H1 (cell line): ENCODE measurements around the gene CNDP1. TPM values are rescaled to one million over a fixed set of nuclear protein-coding genes. Genes with fewer than 3 reads are reported as not detected.

Experiments
- BRCA1 ChIP-seq: IDR thresholded peaks from 2 replicates; pipeline ENCODE4 v1.6.1; 2012; ENCODE audit warnings: low read depth, low read length, improper control_type of control experiment
- CEBPB ChIP-seq: IDR thresholded peaks from 2 replicates; pipeline ENCODE4 v1.6.1; 2012; ENCODE audit warnings: low read depth, low read length
- EZH2 ChIP-seq: fragments of 200-600 bp; sonication (generic); IDR thresholded peaks from 2 replicates; pipeline ENCODE4 v1.7.1; 2012; ENCODE audit warnings: low read depth, mild to moderate bottlenecking, moderate library complexity, low read length, inconsistent platforms; ENCODE audit not compliant: severe bottlenecking
- JUN ChIP-seq: IDR thresholded peaks from 2 replicates; pipeline ENCODE4 v1.6.1; 2011; ENCODE audit warnings: low read depth, mild to moderate bottlenecking, improper control_type of control experiment, low read length
- SIX5 ChIP-seq: IDR thresholded peaks from 2 replicates; pipeline ENCODE4 v1.6.1; 2011; ENCODE audit warnings: mild to moderate bottlenecking, low read depth, low read length
- YY1 ChIP-seq: IDR thresholded peaks from 2 replicates; pipeline ENCODE4 v1.6.1; 2011; ENCODE audit warnings: low read depth, mild to moderate bottlenecking, low read length
- ZNF274 ChIP-seq: IDR thresholded peaks from 2 replicates; pipeline ENCODE4 v1.7.0; 2012; ENCODE audit warnings: low read length, borderline replicate concordance; ENCODE audit errors: extremely low read depth
- polyA plus RNA-seq, 7 experiments: library from polyadenylated mRNA; depleted of rRNA in 3 of 7; stranded (reverse) in 5 of 7; unstranded in 2 of 7; fragments of >200 nt in 5 of 7; fragments of 200-250 nt in 2 of 7; gene quantifications; 1 replicate in 5 of 7; 2 replicates in 1 of 7; 4 replicates in 1 of 7; pipeline versions ENCODE4 v1.2.1 to v1.2.3, GENCODE V29; 2011 to 2013; ENCODE audit warnings: missing spikeins in 2 of 7, mixed read lengths in 2 of 7
- total RNA-seq: library from RNA; stranded (reverse); fragmentation: NEBNext Ultra II Directional; extraction: Animal tissue kit (Norgen Biotek cat#: 25700); gene quantifications from 2 replicates; pipeline ENCODE4 v1.2.1, GENCODE V29; 2021
- TF ChIP-seq, protein P1 (sequence below): IDR thresholded peaks from 2 replicates; pipeline ENCODE4 v1.6.1; 2012; ENCODE audit warnings: inconsistent platforms

Gene CNDP1
- total and polyA plus RNA-seq, 2 of the 8 experiments (the other 6 are each of a cell fraction or from before 2014, with no cell fraction given): 0.09 TPM; not detected in 1

DNA sequence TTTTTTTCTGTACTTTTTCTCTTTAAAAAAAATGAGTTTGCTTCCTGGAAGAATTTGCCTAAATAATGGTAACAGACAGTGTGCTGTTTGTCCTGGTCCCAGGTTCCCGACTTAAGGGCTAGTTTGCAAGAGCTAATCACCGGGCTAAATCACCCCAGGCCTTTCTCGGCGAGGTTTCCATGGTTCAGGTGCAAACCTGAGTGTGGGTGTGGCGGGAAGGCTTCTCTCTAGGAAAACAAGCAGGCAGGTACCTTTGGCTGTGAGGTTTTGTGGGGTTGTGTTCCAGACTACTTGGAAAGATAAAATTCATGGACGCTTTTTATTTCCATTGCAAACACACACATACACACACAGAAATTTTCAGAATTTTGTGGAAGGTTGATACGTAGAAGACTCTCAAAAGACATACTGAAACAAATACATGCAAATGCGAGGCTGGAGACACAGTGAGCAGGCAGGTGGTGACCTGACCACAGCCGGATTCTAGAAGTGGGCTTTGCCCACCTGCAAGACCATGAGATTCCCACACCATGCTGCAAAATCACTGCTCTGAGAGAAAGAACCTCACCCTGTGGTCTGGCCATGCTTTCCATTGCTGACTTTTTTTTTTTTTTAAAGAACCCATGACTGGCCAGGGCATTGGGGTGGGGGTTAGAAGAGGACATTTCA is 815 bp downstream of the CNDP1 start (continued):
- TF ChIP-seq CEBPB: no peak
- no peak for TF ChIP-seq EZH2
- TF ChIP-seq JUN: no peak
- no peak for TF ChIP-seq BRCA1
- no peak for TF ChIP-seq ZNF274
- TF ChIP-seq, protein P1, sequence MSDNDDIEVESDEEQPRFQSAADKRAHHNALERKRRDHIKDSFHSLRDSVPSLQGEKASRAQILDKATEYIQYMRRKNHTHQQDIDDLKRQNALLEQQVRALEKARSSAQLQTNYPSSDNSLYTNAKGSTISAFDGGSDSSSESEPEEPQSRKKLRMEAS: no peak
- no peak for TF ChIP-seq YY1
- no peak for TF ChIP-seq SIX5
- TF ChIP-seq, all 59 proteins: peak for 0
